ENCODE results near the gene IL31RA. TPM values are rescaled to one million over a fixed set of nuclear protein-coding genes. Genes with fewer than 3 reads are reported as not detected.
A peak's percentile ranks its signal among the peaks of the same experiment; 100 is the strongest.

Gene IL31RA
- total RNA-seq, 4 donors from 2014 or later, result 0.30 to 3.1 (median 1.3) TPM

- H3K4me3 ChIP-seq (ENCODE audit: low read depth, poor library complexity, severe bottlenecking), result no peak overlapping the region
- TF ChIP-seq CTCF (IDR thresholded peaks at IDR 0.05) (no peak), POLR2A (IDR thresholded peaks at IDR 0.05) (no peak)
- no peak for DNase-seq (ENCODE audit: low spot score in 2 of 2)
- intact Hi-C loops (cut with DNase I; ENCODE audit: low total_unique reads), result no loop called here
- WGBS, 2 donors, result 86 to 88% methylated on average over 5 of the region's 5 CpGs
Measured at GRCh38 chr5:55926476-55926875, 75.3 kb downstream of the IL31RA start.

- TF ChIP-seq CTCF (IDR thresholded peaks at IDR 0.05) (no peak), POLR2A (IDR thresholded peaks at IDR 0.05) (no peak)
- intact Hi-C loops (cut with DNase I; ENCODE audit: low total_unique reads), result no loop called here
- 79 to 80% methylated on average over 12 of the region's 12 CpGs for WGBS, 2 donors
- DNase-seq (ENCODE audit: low spot score in 2 of 2), result peak in 1 of 2 donors; percentile 28
- no peak overlapping the region for H3K4me3 ChIP-seq (ENCODE audit: low read depth, poor library complexity, severe bottlenecking)
Measured at GRCh38 chr5:55927861-55928655, 76.9 kb downstream of the IL31RA start.

GRCh38 chr5:55929020-55929799, 78.1 kb downstream of the IL31RA start:
- peak in 1 of 2 donors; percentile 53 for DNase-seq (ENCODE audit: low spot score in 2 of 2)
- TF ChIP-seq POLR2A (IDR thresholded peaks at IDR 0.05) (no peak), CTCF (IDR thresholded peaks at IDR 0.05) (no peak)
- no peak overlapping the region for H3K4me3 ChIP-seq (ENCODE audit: low read depth, poor library complexity, severe bottlenecking)
- intact Hi-C loops (cut with DNase I; ENCODE audit: low total_unique reads), result no loop called here
- WGBS, 2 donors, result 86 to 87% methylated on average over 12 of the region's 12 CpGs

- intact Hi-C loops (cut with DNase I; ENCODE audit: low total_unique reads), result loop anchor here (10.0 kb wide), 1 partner anchor 272 kb away; no protein-coding TSS in a partner anchor
- no peak for TF ChIP-seq CTCF (IDR thresholded peaks at IDR 0.05)
- no peak for TF ChIP-seq POLR2A (IDR thresholded peaks at IDR 0.05)
- 62 to 67% methylated on average over 4 of the region's 4 CpGs for WGBS, 2 donors
- H3K4me3 ChIP-seq (ENCODE audit: low read depth, poor library complexity, severe bottlenecking), result no peak overlapping the region
- DNase-seq (ENCODE audit: low spot score in 2 of 2), result peak in 1 of 2 donors; percentile 54
Measured at GRCh38 chr5:55932700-55933099, 81.5 kb downstream of the IL31RA start.

- intact Hi-C loops (cut with DNase I; ENCODE audit: low total_unique reads), result loop anchor here (10.0 kb wide), 1 partner anchor 271 kb away; no protein-coding TSS in a partner anchor
- DNase-seq (ENCODE audit: low spot score in 2 of 2), result peak in 1 of 2 donors; percentile 77
- 85 to 91% methylated on average over 14 of the region's 14 CpGs for WGBS, 2 donors
- TF ChIP-seq POLR2A (IDR thresholded peaks at IDR 0.05) (no peak), CTCF (IDR thresholded peaks at IDR 0.05) (no peak)
- H3K4me3 ChIP-seq (ENCODE audit: low read depth, poor library complexity, severe bottlenecking), result no peak overlapping the region
Measured at GRCh38 chr5:55933377-55934114, 82.4 kb downstream of the IL31RA start.

Data from lower leg skin (tissue), 4 donors.